Chondrocyte (in vitro differentiated cells): ENCODE data around the gene C22orf31. TPM values are rescaled to one million over a fixed set of nuclear protein-coding genes. Genes with fewer than 3 reads are reported as not detected.
"Not testable (repeated sequence)": the region's sequence is repeated elsewhere in the genome, so short reads cannot be mapped to it uniquely, and the experiment has no call there.

Experiments
- DNase-seq: peaks from one replicate; pipeline ENCODE4 v3.0.0; 2021; ENCODE audit warnings: mixed read lengths, low spot score
- H3K27ac Mint-ChIP-seq: one replicate; pipeline ENCODE4 v1.8.0; 2021; ENCODE audit warnings: mild to moderate bottlenecking, moderate library complexity, mixed read lengths; ENCODE audit not compliant: unreplicated experiment
- H3K27me3 Mint-ChIP-seq: 2 replicates; pipeline ENCODE4 v1.8.0; 2021; ENCODE audit warnings: low read depth, mixed read lengths
- H3K36me3 Mint-ChIP-seq: 2 replicates; pipeline ENCODE4 v1.8.0; 2021; ENCODE audit warnings: low read depth, mixed read lengths
- H3K4me1 Mint-ChIP-seq: 2 replicates; pipeline ENCODE4 v1.8.0; 2021; ENCODE audit warnings: low read depth, mild to moderate bottlenecking, mixed read lengths
- H3K4me3 Mint-ChIP-seq: one replicate; pipeline ENCODE4 v1.8.0; 2021; ENCODE audit warnings: mild to moderate bottlenecking, moderate library complexity, mixed read lengths; ENCODE audit not compliant: unreplicated experiment
- H3K9me3 Mint-ChIP-seq: 2 replicates; pipeline ENCODE4 v1.8.0; 2021; ENCODE audit warnings: low read depth, mixed read lengths
- CTCF ChIP-seq: fragments of 200-600 bp; sonication (generic); IDR thresholded peaks from 2 replicates; pipeline ENCODE4 v1.5.0; 2021; ENCODE audit warnings: antibody characterized with exemption, mild to moderate bottlenecking, moderate library complexity
- total RNA-seq: library from RNA; stranded (reverse); gene quantifications from 3 replicates; pipeline ENCODE4 v1.2.1, GENCODE V29; 2021

C22orf31 gene
- total RNA-seq, 1 donor from 2014 or later, result not detected

DNA sequence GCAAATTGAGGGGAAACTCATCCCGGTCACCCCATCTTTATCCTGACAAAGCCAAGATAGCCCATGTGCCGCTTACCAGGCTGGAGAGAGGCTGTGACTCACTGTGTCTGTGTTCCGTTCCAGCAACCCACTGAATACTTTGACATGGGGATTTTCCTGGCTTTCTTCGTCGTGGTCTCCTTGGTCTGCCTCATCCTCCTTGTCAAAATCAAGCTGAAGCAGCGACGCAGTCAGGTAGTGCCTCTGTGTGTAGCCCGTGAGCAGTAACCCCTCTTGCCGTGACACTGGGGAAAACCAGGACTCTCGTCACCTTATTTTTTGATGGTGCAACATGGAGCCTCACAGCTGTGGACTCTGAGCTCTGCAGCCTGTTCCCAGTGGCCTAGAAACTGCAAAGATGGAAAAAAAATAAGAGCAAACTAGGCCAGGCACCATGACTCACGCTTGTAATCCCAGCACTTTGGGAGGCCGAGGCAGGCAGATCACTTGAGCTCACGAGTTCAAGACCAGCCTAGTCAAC, 16.9 kb downstream of the C22orf31 start:
- TF ChIP-seq CTCF, result no peak
- Mint-ChIP-seq H3K4me3 (no peak overlapping the region), H3K9me3 (no peaks in the 10 kb centered on the region), H3K27me3 (no peaks in the 10 kb centered on the region), H3K36me3 (peaks cover 5% of the 10 kb centered on the region), H3K4me1 (peaks cover 21% of the 10 kb centered on the region), H3K27ac (no peak overlapping the region)
- DNase-seq, result no peak

GRCh38 chr22:29043906-29044575, 17.6 kb downstream of the C22orf31 start:
- H3K27me3 Mint-ChIP-seq, result no peaks in the 10 kb centered on the region
- no peak for TF ChIP-seq CTCF
- peaks cover 21% of the 10 kb centered on the region for H3K4me1 Mint-ChIP-seq
- H3K4me3 Mint-ChIP-seq, result no peak overlapping the region
- H3K27ac Mint-ChIP-seq, result no peak overlapping the region
- H3K36me3 Mint-ChIP-seq, result peaks cover 2% of the 10 kb centered on the region
- DNase-seq, result no peak
- H3K9me3 Mint-ChIP-seq, result no peaks in the 10 kb centered on the region

GRCh38 chr22:29041408-29041807, 20.2 kb downstream of the C22orf31 start:
- Mint-ChIP-seq H3K9me3 (no peaks in the 10 kb centered on the region), H3K36me3 (peaks cover 2% of the 10 kb centered on the region), H3K4me3 (no peak overlapping the region), H3K27ac (peak overlapping the region; percentile 28), H3K4me1 (peaks cover 30% of the 10 kb centered on the region), H3K27me3 (no peaks in the 10 kb centered on the region)
- TF ChIP-seq CTCF, result no peak
- no peak for DNase-seq

DNA sequence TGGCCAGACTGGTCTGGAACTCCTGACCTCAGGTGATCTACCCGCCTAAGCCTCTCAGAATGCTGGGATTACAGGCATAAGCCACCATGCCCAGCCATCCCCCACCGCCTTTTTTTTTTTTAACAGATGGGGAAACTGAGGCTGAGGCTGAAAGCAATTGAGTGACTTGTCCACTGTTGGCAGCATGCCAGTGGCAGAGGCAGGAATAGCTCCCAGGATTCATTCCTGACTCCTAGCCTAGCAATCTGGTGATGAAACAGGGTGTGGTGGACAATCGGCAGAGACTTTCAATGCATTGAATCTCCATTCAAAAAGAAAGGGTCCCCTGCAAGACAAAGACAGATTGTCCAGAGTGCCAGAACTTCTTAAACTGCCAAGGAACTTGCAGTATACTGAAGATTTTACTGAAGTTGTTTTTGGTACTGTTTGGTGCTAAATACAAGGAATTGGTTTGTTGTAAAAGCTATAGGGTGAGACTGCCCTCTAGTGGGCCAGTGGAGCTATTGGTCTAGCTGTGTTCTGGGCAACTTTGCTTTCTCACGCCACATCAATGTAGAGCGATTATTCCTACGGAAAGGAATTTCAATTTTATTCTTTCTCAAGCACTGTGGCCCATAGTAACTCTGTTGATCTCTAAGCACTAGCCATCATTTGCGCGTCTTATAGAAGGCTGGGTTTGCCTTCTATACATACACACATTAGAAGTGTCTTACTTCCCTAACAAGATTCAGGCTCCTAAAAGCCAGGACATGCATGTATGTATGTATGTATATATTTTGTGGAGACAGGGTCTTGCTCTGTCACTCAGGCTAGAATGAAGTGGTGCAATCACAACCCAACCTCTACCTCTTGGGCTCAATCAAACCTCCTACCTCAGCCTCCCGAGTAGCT, 21.0 kb downstream of the C22orf31 start:
- no peaks in the 10 kb centered on the region for H3K36me3 Mint-ChIP-seq
- no peaks in the 10 kb centered on the region for H3K9me3 Mint-ChIP-seq
- peak; percentile 99 for TF ChIP-seq CTCF
- H3K4me3 Mint-ChIP-seq, result no peak overlapping the region
- no peaks in the 10 kb centered on the region for H3K27me3 Mint-ChIP-seq
- H3K4me1 Mint-ChIP-seq, result peaks cover 33% of the 10 kb centered on the region
- no peak for DNase-seq
- H3K27ac Mint-ChIP-seq, result peak overlapping the region; percentile 23

GRCh38 chr22:29039684-29040083, 21.9 kb downstream of the C22orf31 start:
- H3K9me3 Mint-ChIP-seq, H3K4me3 Mint-ChIP-seq, H3K27me3 Mint-ChIP-seq, H3K36me3 Mint-ChIP-seq, H3K27ac Mint-ChIP-seq, DNase-seq: not testable (repeated sequence)
- H3K4me1 Mint-ChIP-seq, result peaks cover 33% of the 10 kb centered on the region
